Duodenal mucosa (tissue), 2 donors: ENCODE results near the gene C12orf50.

Source experiments
- H3K27ac ChIP-seq: one replicate; pipeline ENCODE4 v1.7.0; 2013; ENCODE audit warnings: low read depth, low read length
- H3K27me3 ChIP-seq, 2 donors: one replicate each; pipeline ENCODE4 v1.7.0; 2013; ENCODE audit warnings: low read length in 2 of 2, control low read depth in 1 of 2; ENCODE audit not compliant: insufficient read depth in 2 of 2, control insufficient read depth in 1 of 2
- H3K36me3 ChIP-seq, 2 donors: one replicate each; pipeline ENCODE4 v1.7.0; 2013; ENCODE audit warnings: low read length in 2 of 2, control low read depth in 1 of 2; ENCODE audit not compliant: insufficient read depth in 2 of 2, control insufficient read depth in 1 of 2
- H3K4me1 ChIP-seq, 2 donors: one replicate each; pipeline ENCODE4 v1.7.0; 2013; ENCODE audit warnings: low read length in 2 of 2, control low read depth in 1 of 2; ENCODE audit not compliant: insufficient read depth in 2 of 2, control insufficient read depth in 1 of 2
- H3K4me3 ChIP-seq, 2 donors: one replicate each; pipeline ENCODE4 v1.7.0; 2013; ENCODE audit warnings: low read length in 2 of 2, low read depth in 1 of 2
- H3K9ac ChIP-seq, 2 donors: one replicate each; pipeline ENCODE4 v1.7.0; 2013; ENCODE audit warnings: low read length in 2 of 2, low read depth in 1 of 2
- H3K9me3 ChIP-seq, 2 donors: one replicate each; pipeline ENCODE4 v1.7.0; 2013; ENCODE audit warnings: low read length in 2 of 2, control low read depth in 1 of 2; ENCODE audit not compliant: control insufficient read depth in 1 of 2

The C12orf50 gene

DNA sequence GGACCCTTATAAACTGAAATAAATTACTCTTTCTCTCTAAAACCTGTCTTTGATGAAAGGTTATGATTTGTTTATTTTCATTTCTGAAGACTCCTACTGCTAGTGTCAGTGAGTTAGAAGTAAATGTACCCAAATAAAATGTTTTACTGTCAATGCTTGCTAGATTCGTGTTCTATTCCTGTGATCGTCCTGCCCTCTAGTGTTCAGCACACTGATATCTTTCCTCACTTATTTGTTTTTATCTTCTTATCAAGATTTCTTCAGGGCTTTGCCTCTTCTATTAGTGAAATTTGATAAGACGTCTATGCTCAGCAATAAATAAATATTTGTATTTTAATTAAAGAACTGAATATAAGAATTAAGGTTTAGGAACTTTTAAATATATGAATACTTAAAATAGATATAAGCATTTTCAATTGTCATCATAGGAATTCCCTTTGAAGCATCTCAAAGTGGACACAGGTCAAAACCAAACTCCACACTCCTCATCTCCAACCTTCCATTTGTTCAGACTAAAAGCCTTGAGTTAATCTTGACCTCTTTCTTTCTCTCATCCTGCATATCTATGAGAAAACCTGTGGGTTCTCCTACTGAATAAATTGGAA, 75.8 kb downstream of the C12orf50 start:
- Histone ChIP-seq H3K9me3 (no peaks in the 10 kb centered on the region), H3K4me3 (no peak overlapping the region), H3K27me3 (no peaks in the 10 kb centered on the region), H3K9ac (no peak overlapping the region), H3K27ac (no peak overlapping the region), H3K4me1 (no peaks in the 10 kb centered on the region), H3K36me3 (no peaks in the 10 kb centered on the region)

DNA sequence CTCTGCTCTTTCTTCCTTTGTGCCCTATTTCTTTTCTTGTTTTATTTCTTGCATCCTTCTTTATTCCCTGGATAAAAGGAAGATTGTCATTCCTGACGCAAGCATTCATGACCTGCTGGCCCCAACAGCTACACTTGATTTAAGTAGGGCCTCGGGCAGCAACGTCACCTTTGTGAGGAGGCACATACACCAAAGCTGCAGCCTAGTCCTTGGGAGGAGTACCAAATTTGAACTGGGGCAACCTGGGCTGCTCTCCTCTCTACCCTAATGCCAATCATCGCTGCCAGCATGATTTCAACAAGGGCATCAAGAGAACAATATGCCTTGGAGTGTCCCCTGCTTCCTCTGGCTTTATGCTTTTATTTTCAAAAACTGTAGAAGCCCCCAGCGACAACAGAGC, 76.4 kb downstream of the C12orf50 start:
- no peak overlapping the region for H3K27ac ChIP-seq
- H3K36me3 ChIP-seq, result no peaks in the 10 kb centered on the region

DNA sequence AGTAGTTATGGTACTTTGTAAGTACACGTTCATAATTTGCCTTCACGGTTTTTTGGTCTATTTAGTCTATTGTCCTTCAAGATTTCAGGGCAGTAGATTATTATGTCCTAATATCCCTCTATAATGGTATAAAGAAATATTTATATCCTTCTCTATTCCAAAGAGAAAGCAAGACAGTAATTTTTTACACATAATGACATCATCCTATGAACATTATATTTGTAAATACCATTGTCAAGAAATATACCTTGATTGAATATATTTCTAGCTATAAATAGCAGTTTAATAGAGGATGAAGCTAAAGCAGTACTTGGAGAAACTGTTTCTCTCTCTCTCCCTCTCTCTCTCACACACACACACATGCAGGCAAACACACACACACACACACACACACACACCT, 77.0 kb downstream of the C12orf50 start:
- H3K9me3 ChIP-seq, result no peaks in the 10 kb centered on the region
- H3K4me1 ChIP-seq, result no peaks in the 10 kb centered on the region
- H3K36me3 ChIP-seq, result no peaks in the 10 kb centered on the region
- no peak overlapping the region for H3K9ac ChIP-seq
- H3K27me3 ChIP-seq, result no peaks in the 10 kb centered on the region
- H3K27ac ChIP-seq, result no peak overlapping the region
- no peak overlapping the region for H3K4me3 ChIP-seq

More for the DNA sequence above, 76.4 kb downstream of the C12orf50 start:
- no peak overlapping the region for H3K9ac ChIP-seq
- no peaks in the 10 kb centered on the region for H3K9me3 ChIP-seq
- no peaks in the 10 kb centered on the region for H3K4me1 ChIP-seq
- H3K4me3 ChIP-seq, result no peak overlapping the region
- H3K27me3 ChIP-seq, result no peaks in the 10 kb centered on the region

DNA sequence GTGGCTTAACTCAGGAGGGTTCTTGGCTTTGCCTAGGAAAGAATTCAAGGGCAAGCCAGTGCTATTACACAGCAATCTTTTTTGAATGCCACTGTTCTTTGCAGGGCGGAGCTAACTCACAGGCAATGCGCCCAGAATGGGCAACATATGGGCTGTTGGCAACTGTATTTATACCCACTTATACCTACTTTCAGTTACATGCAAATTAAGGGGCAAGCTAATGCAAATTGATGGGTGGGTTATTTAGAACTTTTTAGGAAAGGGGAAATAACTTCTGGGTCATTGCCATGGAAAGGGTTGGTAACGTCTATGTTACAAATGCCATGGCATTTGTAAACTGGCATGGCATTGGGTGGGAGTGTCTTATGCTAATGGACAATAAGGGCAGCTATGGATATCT, 85.4 kb downstream of the C12orf50 start:
- H3K36me3 ChIP-seq, result no peaks in the 10 kb centered on the region
- no peaks in the 10 kb centered on the region for H3K4me1 ChIP-seq

DNA sequence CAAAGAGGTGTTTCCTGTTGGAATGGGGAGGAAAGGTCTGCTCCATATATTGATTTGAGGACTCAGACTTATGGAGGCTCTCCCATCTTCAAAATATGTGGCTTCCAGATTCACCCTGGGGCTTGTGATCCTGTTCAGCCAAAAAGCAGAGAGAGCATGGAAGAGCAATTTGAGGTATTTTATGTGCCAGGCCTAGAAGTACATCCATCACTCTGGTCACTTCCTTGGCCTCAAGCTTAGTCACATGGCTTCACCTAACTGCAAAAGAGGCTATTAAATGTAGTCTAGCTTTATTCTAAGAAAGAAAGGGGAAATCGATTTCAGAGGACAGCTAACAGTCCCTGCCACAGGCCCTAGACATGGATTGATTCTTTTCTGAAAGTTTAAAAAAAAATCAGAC, 86.2 kb downstream of the C12orf50 start:
- H3K36me3 ChIP-seq, result no peaks in the 10 kb centered on the region
- no peak overlapping the region for H3K4me3 ChIP-seq
- H3K9ac ChIP-seq, result no peak overlapping the region
- no peaks in the 10 kb centered on the region for H3K27me3 ChIP-seq
- H3K27ac ChIP-seq, result no peak overlapping the region
- H3K9me3 ChIP-seq, result no peaks in the 10 kb centered on the region
- no peaks in the 10 kb centered on the region for H3K4me1 ChIP-seq

More for the DNA sequence above, 85.4 kb downstream of the C12orf50 start:
- no peak overlapping the region for H3K9ac ChIP-seq
- H3K9me3 ChIP-seq, result no peaks in the 10 kb centered on the region
- H3K27ac ChIP-seq, result no peak overlapping the region
- no peak overlapping the region for H3K4me3 ChIP-seq
- no peaks in the 10 kb centered on the region for H3K27me3 ChIP-seq

DNA sequence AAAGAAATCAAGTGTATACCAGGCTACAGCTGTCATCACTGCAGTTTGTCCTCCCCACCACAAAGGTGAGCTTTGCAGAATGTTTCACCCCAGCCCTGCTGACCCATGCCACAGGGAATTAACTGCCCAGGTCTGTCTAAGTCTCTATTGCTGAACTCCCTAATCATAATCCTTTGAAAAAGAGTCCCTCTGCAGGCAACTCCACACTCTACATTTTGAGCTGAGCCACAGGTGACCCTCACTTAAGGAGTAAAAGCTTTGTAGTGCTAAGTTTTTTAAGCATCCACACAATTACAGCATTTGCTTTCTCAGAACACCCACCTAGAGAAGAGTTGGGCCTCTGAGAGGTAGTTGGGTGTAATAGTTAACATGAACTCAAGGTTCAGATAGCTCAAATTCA, 90.0 kb downstream of the C12orf50 start:
- Histone ChIP-seq H3K27ac (no peak overlapping the region), H3K36me3 (no peaks in the 10 kb centered on the region), H3K4me3 (no peak overlapping the region), H3K27me3 (no peaks in the 10 kb centered on the region), H3K9ac (no peak overlapping the region), H3K9me3 (no peaks in the 10 kb centered on the region), H3K4me1 (no peaks in the 10 kb centered on the region)

DNA sequence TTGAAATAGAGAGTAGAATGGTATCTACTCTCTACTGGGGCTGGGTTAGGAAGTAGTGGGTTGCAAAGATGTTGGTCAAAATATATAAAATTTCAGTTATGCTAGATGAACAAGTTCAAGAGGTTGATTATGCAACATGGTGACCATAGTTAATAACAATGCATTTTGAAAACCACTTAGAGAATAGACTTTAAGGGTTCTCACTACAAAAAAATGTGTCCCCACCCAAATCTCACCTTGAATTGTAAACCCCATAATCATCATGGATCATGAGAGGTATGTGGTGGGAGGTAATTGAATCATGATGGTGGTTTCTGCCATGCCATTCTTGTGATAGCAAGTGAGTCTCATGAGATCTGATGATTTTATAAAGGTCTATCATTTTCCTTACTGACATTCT, 94.0 kb downstream of the C12orf50 start:
- H3K4me3 ChIP-seq, result no peak overlapping the region
- H3K4me1 ChIP-seq, result no peaks in the 10 kb centered on the region
- H3K27ac ChIP-seq, result no peak overlapping the region
- no peaks in the 10 kb centered on the region for H3K9me3 ChIP-seq
- no peak overlapping the region for H3K9ac ChIP-seq
- H3K27me3 ChIP-seq, result no peaks in the 10 kb centered on the region
- H3K36me3 ChIP-seq, result no peaks in the 10 kb centered on the region

DNA sequence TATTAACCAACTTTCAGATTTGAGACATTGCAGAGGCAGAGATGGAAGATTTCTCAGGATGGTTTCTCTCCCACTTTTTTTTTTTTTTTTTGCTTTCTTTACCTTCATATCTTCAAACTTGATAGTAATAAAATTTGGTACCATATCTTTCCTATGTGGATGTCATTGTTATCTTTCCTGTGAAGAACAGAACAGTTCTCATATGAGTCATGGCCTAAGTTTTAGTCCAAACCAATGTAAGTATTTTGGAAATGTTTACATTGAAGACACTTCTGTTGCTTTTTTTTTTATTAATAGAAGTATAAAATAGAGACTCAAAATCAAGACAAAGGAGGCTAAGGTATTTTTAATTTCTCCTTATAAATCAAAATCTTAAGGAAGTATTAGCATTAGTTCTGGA, 95.2 kb downstream of the C12orf50 start:
- Histone ChIP-seq H3K27ac (no peak overlapping the region), H3K4me3 (no peak overlapping the region), H3K9ac (no peak overlapping the region), H3K4me1 (no peaks in the 10 kb centered on the region), H3K36me3 (no peaks in the 10 kb centered on the region), H3K9me3 (no peaks in the 10 kb centered on the region), H3K27me3 (no peaks in the 10 kb centered on the region)

DNA sequence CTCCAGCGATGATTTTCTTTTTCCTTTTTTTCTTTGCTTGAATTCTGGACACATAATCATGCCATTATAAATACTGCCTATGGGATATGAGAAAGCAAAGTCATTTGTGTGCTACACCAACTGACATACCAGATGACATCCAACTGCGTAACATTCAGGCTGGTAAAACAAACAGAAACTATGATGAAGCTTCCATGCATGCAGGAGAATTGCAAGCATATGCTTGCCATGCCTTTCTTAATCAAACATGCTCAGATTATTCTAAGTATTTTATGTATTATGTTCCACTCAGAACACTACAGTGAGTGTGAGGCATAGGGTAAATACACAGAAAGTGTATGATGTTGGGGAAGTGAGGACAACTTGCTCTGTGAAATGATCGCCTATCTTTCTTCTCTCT, 97.4 kb downstream of the C12orf50 start:
- Histone ChIP-seq H3K9ac (no peak overlapping the region), H3K27ac (no peak overlapping the region), H3K4me1 (no peaks in the 10 kb centered on the region), H3K9me3 (no peaks in the 10 kb centered on the region), H3K27me3 (no peaks in the 10 kb centered on the region), H3K36me3 (no peaks in the 10 kb centered on the region), H3K4me3 (no peak overlapping the region)

DNA sequence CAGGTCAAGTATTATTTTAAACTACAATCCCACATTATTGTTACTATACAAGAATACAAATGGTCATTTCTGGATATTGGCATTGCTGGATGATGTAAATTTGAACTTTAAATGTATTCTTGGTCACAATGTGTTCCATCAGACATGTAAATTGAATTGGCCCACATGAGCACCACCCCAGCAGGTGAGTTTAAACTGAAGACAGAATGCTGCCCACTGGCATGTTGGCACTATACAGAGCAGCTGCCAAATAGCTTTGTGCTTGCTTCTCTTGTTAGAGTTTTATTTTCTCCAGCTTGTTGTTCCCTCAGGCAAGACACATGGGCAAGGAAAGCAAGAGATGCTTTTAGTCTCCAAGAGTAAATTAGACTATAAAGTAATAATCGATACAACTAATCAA, 98.6 kb downstream of the C12orf50 start:
- Histone ChIP-seq H3K9ac (no peak overlapping the region), H3K36me3 (no peaks in the 10 kb centered on the region), H3K27ac (no peak overlapping the region), H3K27me3 (no peaks in the 10 kb centered on the region), H3K4me3 (no peak overlapping the region), H3K9me3 (no peaks in the 10 kb centered on the region), H3K4me1 (no peaks in the 10 kb centered on the region)
